Mesothelial cell of epicardium (in vitro differentiated cells): Measurements from ENCODE around the gene CEP295NL. TPM values are rescaled to one million over a fixed set of nuclear protein-coding genes. Genes with fewer than 3 reads are reported as not detected.

Source experiments
- DNase-seq, 2 experiments: peaks; one replicate each; pipeline ENCODE4 v3.0.0; 2021; ENCODE audit warnings: low spot score in 2 of 2; ENCODE audit not compliant: unreplicated experiment in 2 of 2
- H3K27ac Mint-ChIP-seq: 2 replicates; pipeline ENCODE4 v1.8.0; 2021; ENCODE audit warnings: mixed read lengths
- H3K27me3 Mint-ChIP-seq: 2 replicates; pipeline ENCODE4 v1.8.0; 2021; ENCODE audit warnings: low read depth, mixed read lengths
- H3K36me3 Mint-ChIP-seq: 2 replicates; pipeline ENCODE4 v1.8.0; 2021; ENCODE audit warnings: mixed read lengths
- H3K4me1 Mint-ChIP-seq: 2 replicates; pipeline ENCODE4 v1.8.0; 2021; ENCODE audit warnings: mixed read lengths
- H3K4me3 Mint-ChIP-seq: 2 replicates; pipeline ENCODE4 v1.8.0; 2021; ENCODE audit warnings: mild to moderate bottlenecking, moderate library complexity, mixed read lengths
- H3K9me3 Mint-ChIP-seq: 2 replicates; pipeline ENCODE4 v1.8.0; 2021; ENCODE audit warnings: mixed read lengths
- total RNA-seq: library from RNA; stranded (reverse); gene quantifications from 3 replicates; pipeline ENCODE4 v1.2.1, GENCODE V29; 2021
- TF ChIP-seq, protein P1 (sequence below): fragments of 200-600 bp; sonication (generic); IDR thresholded peaks from one replicate; pipeline ENCODE4 v1.5.0; 2021; ENCODE audit warnings: antibody characterized with exemption; ENCODE audit not compliant: unreplicated experiment

CEP295NL gene
- total RNA-seq, 1 donor from 2014 or later, result 4.2 TPM

DNA sequence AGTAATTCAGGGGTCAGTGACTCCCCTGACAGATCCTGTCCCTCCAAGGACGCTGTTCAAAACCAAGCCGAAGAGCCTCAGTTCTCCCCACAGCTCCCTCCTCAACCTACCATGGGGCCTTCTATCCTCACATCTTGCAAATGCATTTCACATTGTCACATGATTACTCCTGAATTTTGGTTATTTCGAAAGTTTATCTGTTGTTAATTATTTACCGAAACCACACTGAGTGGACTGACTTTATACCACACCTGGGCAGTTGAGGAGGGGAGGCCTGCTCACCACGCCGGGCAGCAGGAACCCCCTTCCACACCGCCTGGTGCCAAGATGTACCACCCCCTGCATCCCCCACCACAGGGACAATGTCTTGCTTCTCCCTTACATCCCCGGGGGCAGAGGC lies 17.5 kb upstream of the CEP295NL start:
- no peak for DNase-seq
- Mint-ChIP-seq H3K27ac (no peak overlapping the region), H3K27me3 (no peaks in the 10 kb centered on the region), H3K4me1 (peaks cover 39% of the 10 kb centered on the region), H3K36me3 (peaks cover 2% of the 10 kb centered on the region), H3K9me3 (no peaks in the 10 kb centered on the region), H3K4me3 (no peak overlapping the region)
- TF ChIP-seq, protein P1, sequence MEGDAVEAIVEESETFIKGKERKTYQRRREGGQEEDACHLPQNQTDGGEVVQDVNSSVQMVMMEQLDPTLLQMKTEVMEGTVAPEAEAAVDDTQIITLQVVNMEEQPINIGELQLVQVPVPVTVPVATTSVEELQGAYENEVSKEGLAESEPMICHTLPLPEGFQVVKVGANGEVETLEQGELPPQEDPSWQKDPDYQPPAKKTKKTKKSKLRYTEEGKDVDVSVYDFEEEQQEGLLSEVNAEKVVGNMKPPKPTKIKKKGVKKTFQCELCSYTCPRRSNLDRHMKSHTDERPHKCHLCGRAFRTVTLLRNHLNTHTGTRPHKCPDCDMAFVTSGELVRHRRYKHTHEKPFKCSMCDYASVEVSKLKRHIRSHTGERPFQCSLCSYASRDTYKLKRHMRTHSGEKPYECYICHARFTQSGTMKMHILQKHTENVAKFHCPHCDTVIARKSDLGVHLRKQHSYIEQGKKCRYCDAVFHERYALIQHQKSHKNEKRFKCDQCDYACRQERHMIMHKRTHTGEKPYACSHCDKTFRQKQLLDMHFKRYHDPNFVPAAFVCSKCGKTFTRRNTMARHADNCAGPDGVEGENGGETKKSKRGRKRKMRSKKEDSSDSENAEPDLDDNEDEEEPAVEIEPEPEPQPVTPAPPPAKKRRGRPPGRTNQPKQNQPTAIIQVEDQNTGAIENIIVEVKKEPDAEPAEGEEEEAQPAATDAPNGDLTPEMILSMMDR, result no peak

DNA sequence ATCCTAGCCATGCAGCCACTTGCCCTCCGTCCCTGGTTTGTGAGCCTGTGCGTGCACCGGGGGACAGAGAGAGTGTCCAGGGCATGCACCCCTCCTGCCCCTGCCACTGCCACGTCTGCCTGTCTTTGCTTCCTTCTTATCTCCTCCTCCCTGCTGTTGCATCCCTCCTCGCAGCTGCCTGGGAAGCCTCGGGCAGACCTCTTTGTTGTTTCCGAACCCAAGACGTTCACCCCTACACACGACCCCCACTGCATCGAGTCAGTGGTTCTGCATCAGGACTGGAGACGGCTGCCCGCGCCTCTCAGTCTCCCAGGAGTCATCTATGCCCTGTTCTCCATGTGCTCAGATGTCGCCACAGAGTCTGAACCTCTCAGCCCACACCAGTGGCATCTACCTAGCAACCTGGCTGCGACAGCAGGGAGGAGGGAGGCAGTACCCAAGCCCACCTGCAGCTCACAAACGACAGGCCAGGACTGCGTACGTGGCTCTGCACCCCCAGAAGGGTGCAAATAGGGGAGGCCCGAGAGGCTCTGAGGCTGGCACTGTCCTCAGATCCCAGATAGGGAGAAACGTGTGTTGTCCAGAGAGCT lies 17.0 kb upstream of the CEP295NL start:
- no peak overlapping the region for H3K27ac Mint-ChIP-seq
- no peaks in the 10 kb centered on the region for H3K9me3 Mint-ChIP-seq
- TF ChIP-seq, protein P1, result no peak
- DNase-seq, result no peak
- peaks cover 2% of the 10 kb centered on the region for H3K36me3 Mint-ChIP-seq
- peaks cover 42% of the 10 kb centered on the region for H3K4me1 Mint-ChIP-seq
- no peak overlapping the region for H3K4me3 Mint-ChIP-seq
- H3K27me3 Mint-ChIP-seq, result no peaks in the 10 kb centered on the region

DNA sequence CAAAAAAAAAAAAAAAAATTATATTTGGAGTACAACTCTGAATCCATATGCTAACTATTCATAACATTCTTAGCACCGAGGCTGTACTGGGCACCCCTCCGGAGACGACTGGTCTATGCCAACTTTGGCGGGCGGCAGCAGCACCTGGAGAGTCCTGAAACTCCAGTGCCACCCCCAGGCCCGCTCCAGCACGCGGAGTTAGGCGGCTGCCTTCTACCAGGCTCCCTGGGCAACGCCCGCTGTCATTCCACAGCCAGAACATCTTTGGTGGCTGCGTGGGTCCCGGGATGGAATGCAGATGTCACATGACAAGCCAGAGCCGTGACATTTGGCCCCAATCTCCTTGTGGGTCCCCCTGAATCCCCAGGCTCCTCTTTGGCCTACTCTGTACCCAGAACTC lies 16.0 kb upstream of the CEP295NL start:
- TF ChIP-seq, protein P1, result no peak
- H3K36me3 Mint-ChIP-seq, result peaks cover 2% of the 10 kb centered on the region
- peaks cover 41% of the 10 kb centered on the region for H3K4me1 Mint-ChIP-seq
- H3K27me3 Mint-ChIP-seq, result no peaks in the 10 kb centered on the region
- H3K9me3 Mint-ChIP-seq, result no peaks in the 10 kb centered on the region
- H3K27ac Mint-ChIP-seq, result no peak overlapping the region
- no peak overlapping the region for H3K4me3 Mint-ChIP-seq
- DNase-seq, result no peak

DNA sequence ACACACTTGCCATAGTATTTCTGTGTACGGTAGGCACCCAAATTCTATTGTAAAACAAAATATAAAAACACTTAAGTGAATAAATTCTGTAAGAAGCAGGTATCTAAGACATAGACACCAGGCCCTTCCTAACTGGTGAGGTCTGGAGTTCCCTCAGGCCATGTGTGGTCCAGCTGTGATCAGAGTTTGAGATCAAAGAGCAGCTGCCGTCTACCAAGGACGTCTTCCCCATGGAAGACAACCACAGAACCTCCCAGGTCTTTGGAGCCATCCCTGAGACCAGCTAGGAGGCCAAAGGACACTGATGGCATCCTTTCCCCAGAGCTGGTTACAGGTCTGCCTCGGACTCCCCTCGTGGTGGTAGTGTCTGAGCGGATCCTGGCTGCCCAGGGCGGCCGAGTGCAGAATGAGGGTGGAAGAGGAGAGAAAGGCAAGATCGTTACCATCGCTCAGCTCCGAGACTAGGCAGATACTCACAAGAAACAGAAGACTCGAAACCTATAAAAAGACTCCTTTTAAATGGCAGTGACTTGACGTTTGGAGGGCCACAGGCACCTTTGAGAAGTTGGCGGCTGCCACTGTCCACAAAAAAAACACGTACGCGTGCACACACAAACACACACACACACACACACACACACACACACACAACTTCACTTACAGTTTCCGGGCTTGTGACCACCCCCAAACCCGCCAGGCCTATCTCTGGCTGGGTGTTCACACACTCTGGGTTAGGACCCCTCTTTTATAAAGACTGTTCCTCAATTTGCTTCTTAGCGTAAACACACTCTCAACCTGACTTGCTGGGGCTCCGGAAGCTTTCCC lies 14.7 kb upstream of the CEP295NL start:
- TF ChIP-seq, protein P1, result no peak
- peaks cover 2% of the 10 kb centered on the region for H3K36me3 Mint-ChIP-seq
- peaks cover 31% of the 10 kb centered on the region for H3K4me1 Mint-ChIP-seq
- no peak for DNase-seq
- no peaks in the 10 kb centered on the region for H3K27me3 Mint-ChIP-seq
- no peak overlapping the region for H3K4me3 Mint-ChIP-seq
- no peaks in the 10 kb centered on the region for H3K9me3 Mint-ChIP-seq
- H3K27ac Mint-ChIP-seq, result peak overlapping the region; percentile 87

DNA sequence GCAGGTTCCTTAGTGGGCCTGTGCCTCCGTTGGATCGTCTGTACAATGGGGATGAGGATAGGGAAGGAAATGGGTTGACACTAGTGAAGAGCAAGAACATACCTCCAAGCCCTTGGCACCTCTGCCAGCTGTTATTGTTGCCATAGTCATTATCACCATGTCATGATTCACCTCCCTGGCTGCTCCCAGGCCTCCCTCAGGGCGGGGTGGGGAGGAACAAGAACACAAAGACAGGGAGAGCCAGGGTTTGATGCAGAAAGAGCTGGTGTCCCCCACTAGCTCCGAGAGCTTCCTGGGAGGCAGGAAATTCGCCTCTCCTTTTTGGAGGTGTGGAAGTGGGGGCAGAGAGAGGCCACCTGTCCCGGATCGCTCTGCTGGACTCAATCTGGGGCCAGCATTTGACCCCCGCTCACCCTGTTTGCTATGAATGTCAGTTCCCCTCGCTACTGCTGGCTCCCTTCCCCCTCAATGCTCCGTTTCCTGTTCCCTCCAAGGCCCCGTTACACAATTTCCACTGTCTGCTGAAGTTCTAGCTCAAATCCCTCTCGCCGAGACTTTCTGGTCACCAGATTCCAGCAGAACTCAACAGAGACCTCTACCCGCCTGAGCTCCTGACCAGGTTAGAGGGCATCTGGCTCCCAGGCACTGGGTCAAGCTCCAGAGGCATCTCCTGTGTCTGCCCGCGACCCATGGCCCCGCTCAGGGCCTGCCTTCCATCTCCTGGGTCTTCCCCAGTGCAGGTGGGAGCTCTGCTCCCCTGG lies 13.1 kb upstream of the CEP295NL start:
- H3K36me3 Mint-ChIP-seq, result peaks cover 5% of the 10 kb centered on the region
- H3K27ac Mint-ChIP-seq, result peak overlapping the region; percentile 54
- no peaks in the 10 kb centered on the region for H3K9me3 Mint-ChIP-seq
- H3K27me3 Mint-ChIP-seq, result no peaks in the 10 kb centered on the region
- TF ChIP-seq, protein P1, result no peak
- peaks cover 27% of the 10 kb centered on the region for H3K4me1 Mint-ChIP-seq
- DNase-seq, result no peak
- H3K4me3 Mint-ChIP-seq, result no peak overlapping the region
